BLaER1 treated with 17β-estradiol and CSF1 and Interleukin-3, amounts not matched to agents 10 nM and 100 nM (cell line): ENCODE data around the gene GPR137.
"Not testable (repeated sequence)": the region's sequence is repeated elsewhere in the genome, so short reads cannot be mapped to it uniquely, and the experiment has no call there.

Source experiments
- H3K27ac ChIP-seq, 11 experiments: shearing (Covaris generic); formaldehyde crosslinking; 2 replicates each; pipeline ENCODE4 v1.8.1; 2022
- H3K27me3 ChIP-seq, 11 experiments: shearing (Covaris generic); formaldehyde crosslinking; 2 replicates each; pipeline ENCODE4 v1.8.1; 2022
- H3K36me3 ChIP-seq, 11 experiments: shearing (Covaris generic); formaldehyde crosslinking; 2 replicates each; pipeline ENCODE4 v1.8.1; 2022
- H3K4me1 ChIP-seq, 10 experiments: shearing (Covaris generic); formaldehyde crosslinking; 2 replicates each; pipeline ENCODE4 v1.8.1; 2022
- H3K4me2 ChIP-seq, 11 experiments: shearing (Covaris generic); formaldehyde crosslinking; 2 replicates each; pipeline ENCODE4 v1.8.1; 2022
- H3K4me3 ChIP-seq, 10 experiments: shearing (Covaris generic); formaldehyde crosslinking; 2 replicates each; pipeline ENCODE4 v1.8.1; 2022
- H3K9ac ChIP-seq, 11 experiments: shearing (Covaris generic); formaldehyde crosslinking; 2 replicates each; pipeline ENCODE4 v1.8.1; 2022
- H3K9me3 ChIP-seq, 11 experiments: shearing (Covaris generic); formaldehyde crosslinking; replicated peaks in 1 of 11; 2 replicates each; pipeline ENCODE4 v1.8.1; 2022
- H4K20me1 ChIP-seq, 11 experiments: shearing (Covaris generic); formaldehyde crosslinking; 2 replicates each; pipeline ENCODE4 v1.8.1; 2022
- Cebpa-rat ChIP-seq, 11 experiments: shearing (Covaris generic); IDR thresholded peaks; 2 replicates each; pipeline ENCODE4 v1.8.1; 2022

The GPR137 gene

DNA sequence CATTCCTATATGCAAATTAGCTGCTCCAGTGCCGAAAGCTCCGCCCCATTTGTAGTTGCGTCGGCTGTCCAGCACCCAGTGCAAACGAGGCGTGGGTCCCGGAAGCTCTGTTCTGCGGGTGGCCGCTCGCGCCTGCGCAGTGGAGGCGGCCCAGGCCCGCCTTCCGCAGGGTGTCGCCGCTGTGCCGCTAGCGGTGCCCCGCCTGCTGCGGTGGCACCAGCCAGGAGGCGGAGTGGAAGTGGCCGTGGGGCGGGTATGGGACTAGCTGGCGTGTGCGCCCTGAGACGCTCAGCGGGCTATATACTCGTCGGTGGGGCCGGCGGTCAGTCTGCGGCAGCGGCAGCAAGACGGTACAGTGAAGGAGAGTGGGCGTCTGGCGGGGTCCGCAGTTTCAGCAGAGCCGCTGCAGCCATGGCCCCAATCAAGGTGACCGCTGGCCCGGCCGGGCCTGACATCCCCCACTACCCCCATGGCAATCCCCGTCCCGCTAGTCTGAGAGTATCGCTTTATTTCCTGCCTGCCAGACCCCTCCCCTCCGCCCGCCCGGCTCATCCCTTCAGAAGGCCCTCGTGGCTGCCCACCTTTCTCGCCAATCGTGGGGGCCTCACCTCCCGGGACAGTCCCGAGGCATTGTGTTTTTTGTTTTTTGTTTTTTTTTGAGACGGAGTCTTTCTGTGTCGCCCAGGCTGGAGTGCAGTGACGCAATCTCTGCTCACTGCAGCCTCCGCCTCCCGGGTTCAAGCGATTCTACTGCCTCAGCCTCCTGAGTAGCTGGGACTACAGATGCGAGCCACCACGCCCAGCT lies 32.5 kb downstream of the GPR137 start, which contains the start of gene PRDX5:
Gene PRDX5 (plus strand): TSS at position 161 of the 805 bp plus-strand sequence. CDS start 95 bp downstream, at position 256.
- Histone ChIP-seq H3K9ac (peak within 1 kb of the TSS; percentile 81 to 94 (median 85)), H3K36me3 (peaks cover 33 to 62% (median 47%) of the 10 kb centered on the region in 11 experiments), H4K20me1 (peaks cover 8 to 40% (median 33%) of the 10 kb centered on the region in 11 experiments; a peak in 19 of 22 replicates), H3K27ac (peak within 1 kb of the TSS; percentile 86 to 94 (median 89)), H3K4me1 (peaks cover 31 to 66% (median 44%) of the 10 kb centered on the region in 10 experiments), H3K4me2 (peak within 1 kb of the TSS; percentile 86 to 97 (median 94)), H3K27me3 (no peaks in the 10 kb centered on the region), H3K4me3 (peak within 1 kb of the TSS; percentile 73 to 92 (median 81)), H3K9me3 (no peaks in the 10 kb centered on the region)
- TF ChIP-seq Cebpa-rat (IDR thresholded peaks at IDR 0.05): peak in 8 of 11 experiments; percentile 25 to 76 (median 49); a peak in 9 of 22 replicates

DNA sequence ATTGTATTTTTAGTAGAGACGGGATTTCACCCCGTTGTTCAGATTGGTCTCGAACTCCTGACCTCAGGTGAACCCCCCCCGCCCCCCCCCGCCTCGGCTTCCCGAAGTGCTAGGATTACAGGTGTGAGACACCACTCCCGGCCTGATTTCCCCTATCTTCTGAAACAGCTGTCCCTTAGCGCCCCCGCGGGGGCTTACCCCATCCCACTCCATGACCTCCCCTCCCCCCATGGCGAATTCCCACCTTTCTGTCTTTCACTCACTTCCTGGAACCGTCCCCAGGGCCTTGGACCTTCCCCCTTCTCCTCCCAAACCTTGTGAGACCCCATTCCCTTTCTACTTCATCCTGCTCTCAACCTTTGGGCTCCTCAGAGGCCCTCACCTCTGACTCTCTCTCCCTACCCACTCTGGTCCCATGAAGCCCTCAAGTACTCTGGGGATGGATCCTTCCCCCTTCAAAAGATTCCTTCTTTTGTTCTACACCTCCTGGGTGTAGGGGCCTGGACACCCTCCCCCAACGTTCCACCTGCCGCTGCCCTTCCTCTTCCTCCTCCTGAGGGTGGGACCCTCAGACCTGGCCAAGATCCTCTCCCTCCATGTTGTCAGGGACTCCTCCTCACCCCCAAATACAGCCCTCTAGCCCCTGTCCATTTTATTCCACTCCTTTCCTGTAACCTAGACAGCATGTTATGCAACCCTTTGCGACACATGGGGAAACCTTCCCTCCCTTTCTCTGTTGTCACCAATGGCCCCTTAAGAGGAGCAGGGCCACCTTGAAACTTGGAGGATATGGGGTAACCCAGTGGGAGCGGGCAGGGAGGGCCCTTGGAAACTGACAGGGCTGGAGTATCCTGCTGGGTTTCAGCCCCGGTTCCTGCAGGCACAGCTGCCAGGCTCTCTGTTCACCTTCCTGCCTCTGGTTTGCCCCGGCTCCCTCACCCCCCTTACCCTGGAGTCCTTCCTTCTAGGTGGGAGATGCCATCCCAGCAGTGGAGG lies 33.4 kb downstream of the GPR137 start:
- no peaks in the 10 kb centered on the region for H3K9me3 ChIP-seq
- H3K27ac ChIP-seq: peak overlapping the region; percentile 35 to 94 (median 88); a peak in 21 of 22 replicates
- peaks cover 1 to 31% (median 24%) of the 10 kb centered on the region in 11 experiments; a peak in 18 of 22 replicates for H4K20me1 ChIP-seq
- H3K36me3 ChIP-seq: peaks cover 24 to 53% (median 39%) of the 10 kb centered on the region in 11 experiments
- peak overlapping the region; percentile 81 to 94 (median 85) for H3K9ac ChIP-seq
- H3K4me2 ChIP-seq: peak overlapping the region; percentile 86 to 97 (median 94)
- H3K4me1 ChIP-seq: peaks cover 37 to 66% (median 46%) of the 10 kb centered on the region in 10 experiments
- H3K27me3 ChIP-seq: no peaks in the 10 kb centered on the region
- peak overlapping the region; percentile 73 to 92 (median 81) for H3K4me3 ChIP-seq
- peak in 4 of 11 experiments; percentile 14 to 65 (median 38); a peak in 4 of 22 replicates for TF ChIP-seq Cebpa-rat (IDR thresholded peaks at IDR 0.05)

DNA sequence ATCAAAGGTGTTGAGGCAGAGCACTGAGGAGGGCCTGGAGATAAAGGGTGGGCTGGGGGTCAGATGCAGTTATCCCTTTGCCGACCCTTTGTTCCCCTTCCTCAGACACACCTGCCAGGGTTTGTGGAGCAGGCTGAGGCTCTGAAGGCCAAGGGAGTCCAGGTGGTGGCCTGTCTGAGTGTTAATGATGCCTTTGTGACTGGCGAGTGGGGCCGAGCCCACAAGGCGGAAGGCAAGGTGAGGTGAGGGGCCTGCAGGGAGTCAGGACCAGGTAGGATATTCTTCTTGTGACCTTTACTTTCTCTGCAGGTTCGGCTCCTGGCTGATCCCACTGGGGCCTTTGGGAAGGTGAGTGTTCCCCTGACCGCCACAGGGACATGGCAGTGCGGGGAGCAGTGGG lies 34.9 kb downstream of the GPR137 start:
- H4K20me1 ChIP-seq: peaks cover 0 to 16% (median 9%) of the 10 kb centered on the region in 11 experiments; a peak in 14 of 22 replicates
- H3K27ac ChIP-seq: peak overlapping the region in 1 of 11 experiments; percentile 38; a peak in 1 of 22 replicates
- no peaks in the 10 kb centered on the region for H3K27me3 ChIP-seq
- H3K9me3 ChIP-seq: no peaks in the 10 kb centered on the region
- H3K4me1 ChIP-seq: peaks cover 24 to 53% (median 42%) of the 10 kb centered on the region in 10 experiments
- H3K9ac ChIP-seq: 0 out of 22 replicates have a peak overlapping the region, but pooled peaks of 2 of the 11 experiments have one; percentile 13 to 19
- H3K36me3 ChIP-seq: peaks cover 9 to 38% (median 24%) of the 10 kb centered on the region in 11 experiments
- 0 out of 22 replicates have a peak overlapping the region, but pooled peaks of 1 of the 11 experiments have one; percentile 96 for H3K4me2 ChIP-seq
- no peak overlapping the region for H3K4me3 ChIP-seq
- no peak for TF ChIP-seq Cebpa-rat (IDR thresholded peaks at IDR 0.05)

- peaks cover 0 to 11% (median 5%) of the 10 kb centered on the region in 11 experiments; a peak in 11 of 22 replicates for H4K20me1 ChIP-seq
- H3K36me3 ChIP-seq: peaks cover 5 to 34% (median 19%) of the 10 kb centered on the region in 11 experiments; a peak in 21 of 22 replicates
- no peaks in the 10 kb centered on the region for H3K27me3 ChIP-seq
- H3K4me3 ChIP-seq: no peak overlapping the region
- no peak overlapping the region for H3K4me2 ChIP-seq
- peak overlapping the region in 4 of 11 experiments; percentile 1 to 38 (median 16); a peak in 3 of 22 replicates for H3K27ac ChIP-seq
- H3K9ac ChIP-seq: peak overlapping the region in 6 of 11 experiments; percentile 10 to 29 (median 18); a peak in 1 of 22 replicates
- H3K4me1 ChIP-seq: peaks cover 19 to 48% (median 38%) of the 10 kb centered on the region in 10 experiments
- no peaks in the 10 kb centered on the region for H3K9me3 ChIP-seq
- no peak for TF ChIP-seq Cebpa-rat (IDR thresholded peaks at IDR 0.05)
Observed at GRCh38 chr11:64321026-64321425, 35.4 kb downstream of the GPR137 start.

- Histone ChIP-seq H4K20me1 (peaks cover 0 to 6% (median 0%) of the 10 kb centered on the region in 11 experiments; a peak in 5 of 22 replicates), H3K36me3 (peaks cover 0 to 30% (median 14%) of the 10 kb centered on the region in 11 experiments; a peak in 17 of 22 replicates), H3K27ac (peak overlapping the region in 4 of 11 experiments; percentile 1 to 38 (median 16); a peak in 2 of 22 replicates), H3K9ac (peak overlapping the region in 3 of 11 experiments; percentile 10 to 28 (median 17); a peak in 2 of 22 replicates), H3K4me1 (peaks cover 14 to 43% (median 33%) of the 10 kb centered on the region in 10 experiments), H3K9me3 (no peaks in the 10 kb centered on the region), H3K27me3 (no peaks in the 10 kb centered on the region), H3K4me3 (no peak overlapping the region), H3K4me2 (no peak overlapping the region)
- no peak for TF ChIP-seq Cebpa-rat (IDR thresholded peaks at IDR 0.05)
Observed at GRCh38 chr11:64321533-64321932, 35.9 kb downstream of the GPR137 start.

- peaks cover 11 to 40% (median 31%) of the 10 kb centered on the region in 10 experiments for H3K4me1 ChIP-seq
- H4K20me1 ChIP-seq: no peaks in the 10 kb centered on the region
- H3K36me3 ChIP-seq: peaks cover 0 to 30% (median 14%) of the 10 kb centered on the region in 11 experiments; a peak in 15 of 22 replicates
- H3K4me3 ChIP-seq: no peak overlapping the region
- H3K27me3 ChIP-seq: no peaks in the 10 kb centered on the region
- peak overlapping the region in 8 of 11 experiments; percentile 20 to 61 (median 44); a peak in 15 of 22 replicates for H3K4me2 ChIP-seq
- TF ChIP-seq Cebpa-rat (IDR thresholded peaks at IDR 0.05): no peak
- H3K9ac ChIP-seq: peak overlapping the region in 4 of 11 experiments; percentile 16 to 47 (median 24); a peak in 3 of 22 replicates
- peak overlapping the region in 2 of 11 experiments; percentile 36 to 38; a peak in 3 of 22 replicates for H3K27ac ChIP-seq
- H3K9me3 ChIP-seq: peaks cover 0 to 11% (median 0%) of the 10 kb centered on the region in 11 experiments; a peak in 9 of 22 replicates
Observed at GRCh38 chr11:64322925-64323260, 37.2 kb downstream of the GPR137 start.

DNA sequence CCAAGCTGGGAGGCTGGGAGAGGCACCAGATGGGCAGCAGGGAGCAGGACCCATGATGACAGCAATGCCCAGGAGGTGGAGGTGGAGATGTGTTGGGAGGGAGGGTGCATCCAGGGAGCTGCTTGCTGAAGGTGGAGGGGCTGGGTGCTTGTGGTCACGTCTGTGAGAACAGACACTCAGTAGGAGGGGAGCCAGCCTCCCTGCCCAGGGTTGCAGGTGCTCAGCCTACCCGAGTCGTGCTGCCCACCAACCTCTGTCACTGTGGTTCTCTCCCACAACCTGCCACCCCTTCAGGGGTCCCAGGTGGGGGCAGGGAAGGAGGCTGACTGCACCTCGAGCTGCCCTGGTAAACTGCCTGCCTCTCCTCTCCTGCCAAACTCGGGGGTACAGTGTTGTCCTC lies 37.7 kb downstream of the GPR137 start:
- H3K9ac ChIP-seq: peak overlapping the region in 4 of 11 experiments; percentile 13 to 41 (median 17); a peak in 2 of 22 replicates
- no peak overlapping the region for H3K4me3 ChIP-seq
- peaks cover 0 to 11% (median 0%) of the 10 kb centered on the region in 11 experiments; a peak in 9 of 22 replicates for H3K9me3 ChIP-seq
- no peaks in the 10 kb centered on the region for H3K27me3 ChIP-seq
- TF ChIP-seq Cebpa-rat (IDR thresholded peaks at IDR 0.05): no peak
- H4K20me1 ChIP-seq: no peaks in the 10 kb centered on the region
- peaks cover 0 to 30% (median 14%) of the 10 kb centered on the region in 11 experiments; a peak in 15 of 22 replicates for H3K36me3 ChIP-seq
- peak overlapping the region in 7 of 11 experiments; percentile 36 to 61 (median 45); a peak in 10 of 22 replicates for H3K4me2 ChIP-seq
- peaks cover 11 to 40% (median 31%) of the 10 kb centered on the region in 10 experiments for H3K4me1 ChIP-seq
- 0 out of 22 replicates have a peak overlapping the region, but pooled peaks of 2 of the 11 experiments have one; percentile 7 to 36 for H3K27ac ChIP-seq

DNA sequence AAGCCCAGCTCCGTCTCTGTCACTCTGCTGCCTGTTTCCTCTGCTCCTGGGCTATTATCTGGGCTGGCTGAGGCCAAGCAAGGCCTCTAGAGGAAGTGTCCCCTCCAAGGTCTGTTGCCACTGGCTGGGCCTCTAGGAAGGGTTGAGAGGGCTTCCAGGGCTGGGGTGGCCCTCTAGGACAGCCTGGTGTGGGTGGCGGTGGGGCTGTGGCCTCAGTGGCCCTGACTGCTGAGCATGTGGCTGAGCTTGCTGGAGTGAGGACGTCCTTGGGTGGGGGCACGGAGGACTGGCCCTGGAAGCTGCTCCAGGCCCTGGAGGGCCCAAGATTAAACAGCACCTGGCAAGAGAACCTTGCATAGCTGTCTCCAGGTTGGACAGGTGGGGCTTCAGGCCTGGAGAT lies 38.3 kb downstream of the GPR137 start:
- not testable (repeated sequence) for H3K4me3 ChIP-seq, H4K20me1 ChIP-seq, H3K27me3 ChIP-seq
- H3K4me1 ChIP-seq: peaks cover 8 to 37% (median 27%) of the 10 kb centered on the region in 10 experiments
- peaks cover 0 to 11% (median 0%) of the 10 kb centered on the region in 11 experiments; a peak in 9 of 22 replicates for H3K9me3 ChIP-seq
- peak overlapping the region in 1 of 11 experiments; percentile 14; a peak in 1 of 22 replicates for H3K9ac ChIP-seq
- H3K36me3 ChIP-seq: peaks cover 0 to 30% (median 14%) of the 10 kb centered on the region in 11 experiments; a peak in 15 of 22 replicates
- 0 out of 22 replicates have a peak overlapping the region, but pooled peaks of 1 of the 11 experiments have one; percentile 36 for H3K4me2 ChIP-seq
- H3K27ac ChIP-seq: peak overlapping the region in 2 of 11 experiments; percentile 12 to 13; a peak in 1 of 22 replicates
